Endothelial cell of umbilical vein (primary cell): Measurements from ENCODE around the gene TK2. TPM values are rescaled to one million over a fixed set of nuclear protein-coding genes. Genes with fewer than 3 reads are reported as not detected.
A peak's percentile ranks its signal among the peaks of the same experiment; 100 is the strongest.

Source experiments
- BruUV-seq: library from RNA; stranded (reverse); fragments of 400-500 nt; replicated peaks from 2 replicates; lab custom pipeline; 2021; lab: Mats Ljungman, UMichigan
- CTCF ChIA-PET: fragments of 300-600, 350-600 bp; sonication (Branson Sonifier 250); formaldehyde crosslinking; loops from one replicate; lab custom pipeline; 2021; ENCODE audit warnings: antibody characterized with exemption, inconsistent platforms; lab: Charles Lee
- POLR2A ChIA-PET: fragments of 300-600, 350-600 bp; sonication (Branson Sonifier 250); formaldehyde crosslinking; loops from one replicate; lab custom pipeline; 2021; ENCODE audit warnings: antibody characterized with exemption, inconsistent platforms; lab: Charles Lee
- DNase-seq: peaks from one replicate; pipeline ENCODE4 v3.0.0-alpha.2; 2011; ENCODE audit warnings: low read depth, low spot score
- FAIRE-seq: peaks from 2 replicates; lab custom pipeline; 2011; peaks lifted over from hg19 to GRCh38; lab: Jason Lieb, UNC
- H2AFZ ChIP-seq: 2 replicates; pipeline ENCODE4 v1.6.0; 2012; ENCODE audit warnings: low read depth, low read length, control low read depth, inconsistent platforms
- H3K27ac ChIP-seq: 2 replicates; pipeline ENCODE4 v1.5.1; 2011; ENCODE audit warnings: low read depth, mild to moderate bottlenecking, control low read depth, low read length, moderate library complexity; ENCODE audit not compliant: insufficient read depth
- H3K27me3 ChIP-seq, 2 experiments: 2 replicates each; pipeline versions ENCODE4 v1.6.0 to v1.6.1; 2011; ENCODE audit warnings: low read length in 2 of 2, mixed read lengths in 1 of 2; ENCODE audit not compliant: control insufficient read depth in 2 of 2, insufficient read depth in 2 of 2
- H3K36me3 ChIP-seq, 2 experiments: 2 replicates in 1 of 2; 3 replicates in 1 of 2; pipeline ENCODE4 v1.5.1; 2011; ENCODE audit warnings: low read length in 2 of 2, mild to moderate bottlenecking in 1 of 2, moderate library complexity in 1 of 2; ENCODE audit not compliant: control insufficient read depth in 2 of 2, insufficient read depth in 2 of 2; ENCODE audit errors: extremely low read depth in 1 of 2
- H3K4me1 ChIP-seq: 3 replicates; pipeline ENCODE4 v1.5.1; 2011; ENCODE audit warnings: mild to moderate bottlenecking, low read length; ENCODE audit not compliant: control insufficient read depth, insufficient read depth; ENCODE audit errors: extremely low read depth
- H3K4me2 ChIP-seq: 2 replicates; pipeline ENCODE4 v1.6.1; 2011; ENCODE audit warnings: low read length, control low read depth, mixed read lengths; ENCODE audit not compliant: insufficient read depth
- H3K4me3 ChIP-seq, 3 experiments: fragments of 200-600 bp in 1 of 3; sonication (generic), shearing (Covaris generic) in 1 of 3; replicated peaks in 1 of 3; 2 replicates each; pipeline ENCODE4 v1.5.1; 2011 to 2016; ENCODE audit warnings: control low read depth in 3 of 3, low read length in 3 of 3, mild to moderate bottlenecking in 2 of 3, inconsistent platforms in 1 of 3, low read depth in 1 of 3, moderate library complexity in 1 of 3; ENCODE audit not compliant: insufficient read depth in 1 of 3
- H3K79me2 ChIP-seq: 2 replicates; pipeline ENCODE4 v1.6.0; 2012; ENCODE audit warnings: low read length, inconsistent platforms; ENCODE audit not compliant: control insufficient read depth, insufficient read depth
- H3K9ac ChIP-seq: replicated peaks from 2 replicates; pipeline ENCODE3; 2011; ENCODE audit warnings: low read length, control low read depth; ENCODE audit not compliant: insufficient read depth; ENCODE audit errors: extremely low read depth
- H3K9me1 ChIP-seq: replicated peaks from 3 replicates; pipeline ENCODE4 v1.6.0; 2011; ENCODE audit warnings: mild to moderate bottlenecking, low read length; ENCODE audit not compliant: control insufficient read depth, insufficient read depth; ENCODE audit errors: extremely low read depth
- H3K9me3 ChIP-seq: replicated peaks from 2 replicates; pipeline ENCODE4 v1.5.1; 2012; ENCODE audit warnings: low read length, inconsistent platforms; ENCODE audit not compliant: control insufficient read depth, insufficient read depth
- H4K20me1 ChIP-seq: replicated peaks from 2 replicates; pipeline ENCODE3; 2011; ENCODE audit warnings: mild to moderate bottlenecking, low read length; ENCODE audit not compliant: control insufficient read depth, insufficient read depth; ENCODE audit errors: extremely low read depth
- EZH2 ChIP-seq: IDR thresholded peaks from 2 replicates; pipeline ENCODE4 v1.6.1; 2012; ENCODE audit warnings: borderline replicate concordance, low read depth, mild to moderate bottlenecking, moderate library complexity, low read length, inconsistent platforms; ENCODE audit not compliant: severe bottlenecking
- FOS ChIP-seq: IDR thresholded peaks from 2 replicates; pipeline ENCODE4 v1.6.1; 2011; ENCODE audit warnings: mild to moderate bottlenecking, low read length, moderate library complexity, borderline replicate concordance; ENCODE audit not compliant: insufficient read depth
- GATA2 ChIP-seq: IDR thresholded peaks from 2 replicates; pipeline ENCODE4 v1.7.0; 2011; ENCODE audit warnings: low read depth, mild to moderate bottlenecking, moderate library complexity, mixed read lengths, low read length; ENCODE audit not compliant: insufficient read length, insufficient read depth
- JUN ChIP-seq: IDR thresholded peaks from 2 replicates; pipeline ENCODE4 v1.6.1; 2011; ENCODE audit warnings: borderline replicate concordance, low read depth; ENCODE audit not compliant: insufficient read length, insufficient read depth
- MYC ChIP-seq: IDR thresholded peaks from one replicate; pipeline ENCODE4 v1.6.1; 2011; ENCODE audit warnings: mild to moderate bottlenecking, low read depth, low read length
- POLR2A ChIP-seq: IDR thresholded peaks from 2 replicates; pipeline ENCODE4 v1.6.1; 2012; ENCODE audit warnings: low read depth, mild to moderate bottlenecking, control low read depth, low read length
- POLR2AphosphoS5 ChIP-seq: IDR thresholded peaks from 2 replicates; pipeline ENCODE4 v1.6.1; 2012; ENCODE audit warnings: low read depth, mild to moderate bottlenecking, control low read depth, low read length, moderate library complexity; ENCODE audit not compliant: insufficient read depth
- dilution Hi-C: fragments of 300-500 bp; cut with MboI; formaldehyde crosslinking; loops from one replicate; pipeline ENCODE4 v1.15.0; 2019; ENCODE audit warnings: low sequenced_read_pairs; ENCODE audit not compliant: extremely low pct_ligation_motif_present
- intact Hi-C: fragments of 100-400 bp; cut with micrococcal nuclease; formaldehyde crosslinking; loops from one replicate; pipeline ENCODE4 v1.10.0; 2022
- polyA plus RNA-seq, 4 experiments: library from polyadenylated mRNA; depleted of rRNA in 3 of 4; stranded (reverse) in 3 of 4; unstranded in 1 of 4; fragments of >200 nt; gene quantifications; 2 replicates each; pipeline versions ENCODE4 v1.2.1 to v1.2.3, GENCODE V29; 2011 to 2012; ENCODE audit warnings: missing spikeins in 1 of 4
- total RNA-seq: library from RNA; stranded (reverse); gene quantifications from 2 replicates; pipeline ENCODE4 v1.2.3, GENCODE V29; 2021
- TF ChIP-seq, protein P1 (sequence below): IDR thresholded peaks from 2 replicates; pipeline ENCODE4 v1.6.1; 2011; ENCODE audit not compliant: insufficient read depth, insufficient read length
- TF ChIP-seq, protein P2 (sequence below), 2 donors: IDR thresholded peaks; 1 replicate in 1 of 2; 2 replicates in 1 of 2; pipeline ENCODE4 v1.5.1; 2011; ENCODE audit warnings: low read length in 2 of 2, mild to moderate bottlenecking in 2 of 2, moderate library complexity in 2 of 2, control low read depth in 1 of 2, inconsistent platforms in 1 of 2, low read depth in 1 of 2; ENCODE audit not compliant: insufficient read depth in 1 of 2; ENCODE audit errors: extremely low read depth in 1 of 2

The TK2 gene
- total and polyA plus RNA-seq, 2 donors (not counting 3 experiments of a cell fraction or from before 2014, with no cell fraction given), result 12.1 to 25.2 TPM

DNA sequence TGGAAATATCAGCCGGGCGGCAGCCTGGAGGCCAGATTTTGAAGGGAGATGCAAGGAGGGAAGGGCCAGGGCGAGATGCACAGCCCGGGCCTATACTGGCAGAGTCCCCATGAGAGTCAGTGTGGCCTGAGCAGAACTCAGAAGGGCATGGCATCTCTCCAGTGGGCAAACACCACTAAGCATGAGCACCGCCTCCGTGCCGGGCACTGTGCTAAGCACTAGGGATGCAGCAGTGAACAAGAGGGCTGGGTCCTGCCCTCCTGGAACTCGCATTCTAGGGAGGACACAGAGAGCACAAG lies 33.5 kb downstream of the TK2 start:
- no peak overlapping the region for H2AFZ ChIP-seq
- intact Hi-C loops, result loop anchor here (1.0 to 5.0 kb wide), 8 partner anchors 34 to 158 kb away; partner anchors contain the start of genes CMTM1, CMTM3 and TK2
- no peak for DNase-seq
- POLR2A ChIA-PET, result no interaction called here
- peak overlapping the region; percentile 87 for H3K27ac ChIP-seq
- BruUV-seq, result no TSS peak
- H3K9ac ChIP-seq, result peak overlapping the region; percentile 59
- dilution Hi-C loops, result no loop called here
- TF ChIP-seq MYC (no peak), EZH2 (no peak), POLR2AphosphoS5 (no peak), JUN (no peak), GATA2 (no peak), POLR2A (no peak), FOS (no peak)
- TF ChIP-seq, protein P1, sequence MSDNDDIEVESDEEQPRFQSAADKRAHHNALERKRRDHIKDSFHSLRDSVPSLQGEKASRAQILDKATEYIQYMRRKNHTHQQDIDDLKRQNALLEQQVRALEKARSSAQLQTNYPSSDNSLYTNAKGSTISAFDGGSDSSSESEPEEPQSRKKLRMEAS, result no peak
- TF ChIP-seq, protein P2, sequence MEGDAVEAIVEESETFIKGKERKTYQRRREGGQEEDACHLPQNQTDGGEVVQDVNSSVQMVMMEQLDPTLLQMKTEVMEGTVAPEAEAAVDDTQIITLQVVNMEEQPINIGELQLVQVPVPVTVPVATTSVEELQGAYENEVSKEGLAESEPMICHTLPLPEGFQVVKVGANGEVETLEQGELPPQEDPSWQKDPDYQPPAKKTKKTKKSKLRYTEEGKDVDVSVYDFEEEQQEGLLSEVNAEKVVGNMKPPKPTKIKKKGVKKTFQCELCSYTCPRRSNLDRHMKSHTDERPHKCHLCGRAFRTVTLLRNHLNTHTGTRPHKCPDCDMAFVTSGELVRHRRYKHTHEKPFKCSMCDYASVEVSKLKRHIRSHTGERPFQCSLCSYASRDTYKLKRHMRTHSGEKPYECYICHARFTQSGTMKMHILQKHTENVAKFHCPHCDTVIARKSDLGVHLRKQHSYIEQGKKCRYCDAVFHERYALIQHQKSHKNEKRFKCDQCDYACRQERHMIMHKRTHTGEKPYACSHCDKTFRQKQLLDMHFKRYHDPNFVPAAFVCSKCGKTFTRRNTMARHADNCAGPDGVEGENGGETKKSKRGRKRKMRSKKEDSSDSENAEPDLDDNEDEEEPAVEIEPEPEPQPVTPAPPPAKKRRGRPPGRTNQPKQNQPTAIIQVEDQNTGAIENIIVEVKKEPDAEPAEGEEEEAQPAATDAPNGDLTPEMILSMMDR (IDR thresholded peaks at IDR 0.05; ENCODE audit: extremely low read depth in 1 of 2, insufficient read depth in 1 of 2, low read depth in 1 of 2, low read length in 2 of 2), result no peak
- H3K36me3 ChIP-seq, result no peaks in the 10 kb centered on the region
- H3K9me3 ChIP-seq, result no peaks in the 10 kb centered on the region
- no peaks in the 10 kb centered on the region for H3K27me3 ChIP-seq
- H3K9me1 ChIP-seq, result no peaks in the 10 kb centered on the region
- peaks cover 81% of the 10 kb centered on the region for H3K4me1 ChIP-seq
- peak overlapping the region; percentile 29 for H3K4me2 ChIP-seq
- no peaks in the 10 kb centered on the region for H4K20me1 ChIP-seq
- FAIRE-seq, result no peak
- no peak overlapping the region for H3K4me3 ChIP-seq
- H3K79me2 ChIP-seq, result no peaks in the 10 kb centered on the region
- CTCF ChIA-PET, result interaction anchor here (0.8 to 1.5 kb wide), 11 partner anchors 25 to 110 kb away, joined by 3 to 56 read pairs (median 8); partner anchors contain the start of gene BEAN1
